Gastrocnemius medialis (tissue), 4 donors: ENCODE measurements around the gene FAM9A.

Experiments used
- CTCF ChIP-seq, 5 experiments: fragments of 450-650 bp in 3 of 5; fragments of 200-600 bp in 2 of 5; sonication (generic) in 2 of 5; IDR thresholded peaks in 4 of 5; conservative IDR thresholded peaks in 1 of 5; 1 replicate in 4 of 5; 2 replicates in 1 of 5; pipeline ENCODE4 v1.5.1; 2016 to 2019; ENCODE audit warnings: antibody characterized with exemption in 5 of 5, mild to moderate bottlenecking in 3 of 5, moderate library complexity in 3 of 5
- POLR2A ChIP-seq, 2 donors: fragments of 450-650 bp; IDR thresholded peaks; one replicate each; pipeline ENCODE4 v1.6.1; 2017; ENCODE audit warnings: antibody characterized with exemption in 2 of 2, mild to moderate bottlenecking in 2 of 2, moderate library complexity in 2 of 2

DNA sequence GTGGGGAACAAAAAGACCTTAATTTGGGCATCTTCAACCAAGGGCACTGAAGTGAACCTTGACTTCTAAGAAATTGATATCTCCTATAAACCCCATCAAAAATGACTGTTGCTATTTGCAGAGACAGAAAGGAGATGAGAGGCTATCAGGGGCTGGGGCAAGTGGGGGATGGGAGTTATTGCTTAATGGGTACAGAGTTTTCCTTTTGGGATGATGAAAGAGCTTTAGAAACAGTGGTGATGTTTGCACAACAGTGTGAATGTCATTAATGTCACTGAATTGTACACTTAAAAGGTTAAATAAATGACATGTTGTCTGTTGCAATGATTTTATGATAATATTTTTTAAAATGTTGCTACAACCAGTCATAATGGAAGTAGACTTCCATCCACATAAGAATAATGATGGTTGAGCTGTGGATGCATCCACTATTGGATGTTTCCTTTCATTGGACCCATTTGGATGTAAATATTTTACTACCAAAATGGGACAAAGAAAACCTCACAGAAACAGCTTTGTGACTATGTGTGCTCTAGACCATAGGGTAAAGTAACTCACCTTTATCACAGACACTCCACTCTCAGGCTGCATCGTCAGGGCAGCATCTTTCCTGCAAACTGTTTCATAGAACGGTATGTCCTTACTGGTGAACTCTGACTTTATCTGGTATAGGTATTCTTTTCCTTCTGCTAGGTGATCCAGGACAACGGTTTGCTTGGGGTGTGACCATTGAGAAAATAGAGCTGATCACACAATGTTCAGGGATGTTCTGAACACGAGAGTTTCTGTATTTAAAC is 31.6 kb upstream of the FAM9A start:
- no peak for TF ChIP-seq CTCF (IDR thresholded peaks at IDR 0.05 in 4 of 5, conservative IDR thresholded peaks at IDR 0.05 in 1 of 5)
- no peak for TF ChIP-seq POLR2A (IDR thresholded peaks at IDR 0.05)
